GM21447 (cell line): ENCODE data around the gene RERE.

Experiments
- ATAC-seq: cut with Tn5 transposase; IDR thresholded peaks from one replicate; pipeline ENCODE4 v1.9.1; 2021; ENCODE audit not compliant: unreplicated experiment

RERE gene

GRCh38 chr1:8486047-8486446 lies 331.4 kb downstream of the RERE start:
- ATAC-seq, result no peak

GRCh38 chr1:8483586-8483985 lies 333.9 kb downstream of the RERE start:
- no peak for ATAC-seq

- no peak for ATAC-seq
Observed at GRCh38 chr1:8482979-8483381, 334.5 kb downstream of the RERE start.

- no peak for ATAC-seq
Observed at GRCh38 chr1:8481650-8482380, 335.6 kb downstream of the RERE start.

- ATAC-seq, result no peak
Observed at GRCh38 chr1:8478566-8478965, 338.9 kb downstream of the RERE start.

GRCh38 chr1:8477983-8478362 lies 339.5 kb downstream of the RERE start:
- ATAC-seq, result no peak

DNA sequence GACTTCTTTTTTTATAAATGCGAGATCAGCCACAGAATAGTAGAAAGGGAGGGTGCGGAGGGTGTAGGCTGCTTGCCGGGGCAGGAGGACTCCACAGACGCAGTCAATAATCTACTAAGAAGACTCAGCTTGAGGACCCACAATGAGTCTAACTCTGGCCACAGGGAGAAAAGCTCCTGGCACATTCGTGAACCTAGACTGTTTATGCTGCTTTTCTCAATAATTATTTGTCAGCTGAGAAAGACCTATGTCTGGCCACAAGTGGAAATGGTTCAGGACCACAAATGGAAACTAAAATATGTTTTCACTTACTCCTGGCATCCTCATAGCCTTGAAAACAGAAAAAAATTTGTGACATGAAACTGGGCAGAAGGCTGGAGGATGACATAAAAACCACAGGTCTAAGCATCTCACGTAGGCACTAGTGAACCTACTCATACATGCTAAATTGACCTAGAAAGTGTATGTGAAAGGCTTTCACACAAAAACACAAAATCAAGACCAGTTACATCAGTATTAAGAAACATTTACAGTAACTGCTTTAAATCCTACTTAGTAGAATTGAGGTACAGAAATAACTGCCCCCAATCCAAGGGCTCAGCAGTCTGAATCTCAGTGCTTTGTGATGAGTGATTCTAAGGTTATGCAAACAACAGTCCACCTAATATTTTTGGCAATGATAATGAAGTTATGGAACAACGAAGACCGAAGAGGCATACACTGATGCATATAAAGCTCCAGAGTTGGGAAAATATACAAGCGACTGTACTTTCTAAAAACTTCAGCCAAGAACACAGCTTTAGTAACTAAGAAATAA lies 340.1 kb downstream of the RERE start:
- peak; percentile 60 for ATAC-seq

DNA sequence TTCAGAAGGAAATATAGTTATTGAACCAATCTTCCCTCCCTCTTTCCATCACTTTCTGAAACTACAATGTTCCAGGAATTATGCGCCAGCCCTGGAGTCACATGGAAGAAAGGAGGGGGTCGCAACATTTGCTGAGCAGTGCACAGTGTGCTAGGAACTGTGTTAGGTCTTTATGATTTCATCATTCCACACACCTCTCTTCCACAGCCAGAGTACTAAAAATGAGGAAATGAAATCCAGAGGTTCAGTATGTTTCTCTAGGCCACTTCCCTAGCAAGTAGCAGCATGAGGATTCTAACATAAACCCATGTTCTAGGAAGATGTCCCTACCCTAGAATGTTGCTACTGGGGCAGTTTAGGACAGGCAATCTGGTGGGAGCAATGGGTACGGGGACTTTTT lies 341.4 kb downstream of the RERE start:
- ATAC-seq, result no peak

DNA sequence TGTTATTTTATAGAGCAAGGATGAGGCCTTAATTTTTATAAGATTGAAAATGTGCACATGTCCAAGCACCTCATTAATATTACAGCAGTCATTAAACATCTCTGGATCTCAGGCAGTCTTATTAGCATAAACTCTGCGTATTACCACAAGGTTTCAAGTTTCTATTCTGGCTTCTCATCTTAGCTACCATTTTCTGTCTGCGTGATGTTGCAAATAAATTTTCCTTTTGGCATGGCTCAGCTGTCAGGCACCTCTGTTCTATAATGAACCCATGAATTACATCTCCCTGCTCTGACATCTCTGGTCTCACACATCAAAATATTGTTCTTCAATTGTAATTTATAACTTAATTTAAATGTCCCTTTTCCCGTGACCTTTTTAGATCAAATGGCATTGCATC lies 343.1 kb downstream of the RERE start:
- ATAC-seq, result no peak

GRCh38 chr1:8473891-8474300 lies 343.5 kb downstream of the RERE start:
- no peak for ATAC-seq

- ATAC-seq, result peak; percentile 32
Observed at GRCh38 chr1:8473121-8473875, 344.1 kb downstream of the RERE start.

DNA sequence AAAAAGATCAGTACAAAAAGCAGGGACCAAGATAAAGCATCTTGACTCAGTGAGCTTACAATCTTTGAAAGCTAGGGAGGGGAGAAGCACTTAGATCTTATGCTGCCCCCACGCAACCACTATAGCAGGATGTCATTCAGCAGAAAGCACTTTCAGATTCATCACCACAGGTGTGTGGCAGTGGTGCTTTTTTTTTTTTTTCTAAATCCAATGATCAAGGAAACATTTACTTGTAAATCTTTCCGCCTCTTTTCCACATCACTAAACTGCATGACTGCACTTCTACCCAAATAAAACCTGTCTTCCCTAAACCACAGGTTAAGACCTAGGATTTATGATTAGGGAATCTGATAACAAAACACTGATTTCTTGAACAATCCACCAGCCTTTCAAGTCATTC lies 344.8 kb downstream of the RERE start:
- ATAC-seq, result no peak

- ATAC-seq, result no peak
Observed at GRCh38 chr1:8471451-8471850, 346.0 kb downstream of the RERE start.

DNA sequence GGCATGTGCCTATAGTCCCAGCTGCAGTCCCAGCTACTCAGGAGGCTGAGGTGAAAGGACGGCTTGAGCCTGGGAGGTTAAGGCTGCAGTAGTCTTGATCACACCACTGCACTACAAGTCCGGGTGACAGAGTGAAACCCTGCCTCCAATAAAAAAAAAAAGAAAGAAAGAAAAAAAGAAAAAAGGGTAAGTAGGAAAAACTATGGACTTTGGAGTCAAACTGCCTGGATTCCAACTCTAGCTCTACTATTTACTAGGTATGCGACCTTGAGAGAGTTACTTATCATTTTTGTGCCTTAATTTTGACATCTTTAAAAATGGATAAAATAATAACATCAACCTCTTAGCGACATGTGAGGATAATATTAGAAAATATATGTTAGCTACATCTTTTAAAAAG lies 348.7 kb downstream of the RERE start:
- ATAC-seq, result no peak

- ATAC-seq, result no peak
Observed at GRCh38 chr1:8467308-8467707, 350.1 kb downstream of the RERE start.

- no peak for ATAC-seq
Observed at GRCh38 chr1:8465692-8466091, 351.7 kb downstream of the RERE start.

DNA sequence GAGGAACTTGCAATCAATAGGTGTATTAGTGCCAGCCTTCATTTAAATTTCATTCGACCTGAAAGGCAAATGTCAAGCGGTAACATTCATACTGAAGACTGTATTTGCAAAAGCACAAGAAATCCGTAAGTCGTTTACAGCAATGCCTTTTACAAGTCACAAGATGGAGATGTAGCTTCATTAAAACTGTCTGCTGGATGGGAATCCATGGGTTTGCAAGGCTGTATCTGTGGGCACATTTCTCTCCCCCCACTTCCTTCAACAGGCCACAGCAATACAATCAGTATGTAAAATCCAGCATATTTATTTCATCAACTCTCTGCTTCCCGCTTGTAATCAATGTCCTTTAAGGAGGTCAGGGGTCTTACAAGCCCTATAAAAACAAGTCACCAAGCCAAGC lies 352.4 kb downstream of the RERE start:
- no peak for ATAC-seq

DNA sequence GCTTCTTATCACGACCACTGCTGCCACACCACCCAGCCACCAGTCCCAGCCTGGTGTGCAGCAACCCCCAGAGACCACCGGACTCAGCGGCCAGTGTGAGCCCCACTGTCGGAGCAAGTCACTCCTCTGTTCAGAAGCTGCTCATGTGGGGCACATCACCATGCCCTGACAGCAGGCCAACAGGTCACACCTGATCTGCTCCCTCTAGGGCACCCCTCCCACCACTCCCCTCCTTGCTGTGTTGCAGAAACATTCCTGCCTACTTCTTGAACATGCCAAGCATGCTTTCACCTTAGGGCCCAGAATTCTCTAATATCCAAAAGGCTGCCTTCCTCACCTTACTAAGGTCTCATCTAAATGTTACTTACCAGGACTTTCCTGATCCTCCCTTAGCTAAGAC lies 353.1 kb downstream of the RERE start:
- ATAC-seq, result no peak

DNA sequence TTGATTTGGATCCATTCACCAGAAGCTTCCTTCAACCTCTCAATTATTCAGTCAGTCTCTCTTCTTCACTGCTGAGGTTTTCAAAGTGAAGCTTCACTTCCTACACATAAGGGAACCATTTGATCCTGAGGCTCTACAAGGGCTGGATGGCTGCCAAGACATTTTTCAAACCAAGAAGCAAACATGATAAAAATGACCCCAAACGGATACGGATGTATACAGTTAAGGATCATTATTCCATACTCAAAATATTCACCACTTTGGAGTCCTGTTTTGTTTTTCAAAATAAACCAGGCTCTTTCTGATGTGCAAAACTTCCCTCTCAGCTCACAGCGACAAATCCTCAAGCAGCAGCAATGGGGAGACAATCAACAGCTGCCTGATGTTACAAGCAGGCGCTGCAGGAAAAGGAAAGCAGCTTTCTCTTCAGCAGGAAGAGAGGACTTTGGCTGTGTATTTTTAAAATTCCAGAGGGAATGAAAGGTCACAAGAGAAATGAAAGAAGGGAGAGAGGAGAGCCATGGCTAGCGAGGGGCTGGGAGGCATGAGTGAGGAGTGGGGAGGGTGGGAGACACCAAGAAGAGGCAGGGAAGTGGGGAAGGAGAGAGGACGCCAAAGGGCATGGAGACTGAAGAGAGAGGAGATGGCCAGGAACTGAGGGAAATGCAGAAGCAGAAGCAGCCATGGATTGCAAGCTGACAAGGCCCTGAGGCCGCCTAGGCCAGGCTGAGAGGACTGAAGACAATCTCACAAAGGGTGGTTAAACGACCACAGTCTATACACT lies 354.1 kb downstream of the RERE start:
- ATAC-seq, result no peak

- ATAC-seq, result no peak
Observed at GRCh38 chr1:8462371-8462892, 355.0 kb downstream of the RERE start.
